ENCODE data around the gene GDPD1.

DNA sequence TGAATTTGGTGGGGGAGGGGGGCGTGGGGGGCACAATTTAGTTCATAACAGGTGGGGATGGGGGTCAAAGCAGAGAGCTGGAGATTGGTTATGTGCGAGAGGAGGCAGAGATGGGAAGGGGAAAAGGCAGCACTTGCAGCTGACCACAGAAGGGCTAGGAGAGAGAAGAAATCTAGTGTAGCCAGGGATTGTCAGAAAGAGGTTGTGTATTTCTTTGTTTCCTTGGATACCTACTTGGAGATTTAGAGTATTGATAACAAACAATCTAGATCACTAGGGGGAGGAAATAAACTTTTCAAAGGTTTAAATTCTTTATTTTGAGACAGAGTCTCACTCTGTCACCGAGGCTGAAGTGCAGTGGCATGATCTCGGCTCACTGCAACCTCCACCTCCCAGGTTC lies 64.0 kb downstream of the GDPD1 start:
- TF ChIP-seq, protein P1, sequence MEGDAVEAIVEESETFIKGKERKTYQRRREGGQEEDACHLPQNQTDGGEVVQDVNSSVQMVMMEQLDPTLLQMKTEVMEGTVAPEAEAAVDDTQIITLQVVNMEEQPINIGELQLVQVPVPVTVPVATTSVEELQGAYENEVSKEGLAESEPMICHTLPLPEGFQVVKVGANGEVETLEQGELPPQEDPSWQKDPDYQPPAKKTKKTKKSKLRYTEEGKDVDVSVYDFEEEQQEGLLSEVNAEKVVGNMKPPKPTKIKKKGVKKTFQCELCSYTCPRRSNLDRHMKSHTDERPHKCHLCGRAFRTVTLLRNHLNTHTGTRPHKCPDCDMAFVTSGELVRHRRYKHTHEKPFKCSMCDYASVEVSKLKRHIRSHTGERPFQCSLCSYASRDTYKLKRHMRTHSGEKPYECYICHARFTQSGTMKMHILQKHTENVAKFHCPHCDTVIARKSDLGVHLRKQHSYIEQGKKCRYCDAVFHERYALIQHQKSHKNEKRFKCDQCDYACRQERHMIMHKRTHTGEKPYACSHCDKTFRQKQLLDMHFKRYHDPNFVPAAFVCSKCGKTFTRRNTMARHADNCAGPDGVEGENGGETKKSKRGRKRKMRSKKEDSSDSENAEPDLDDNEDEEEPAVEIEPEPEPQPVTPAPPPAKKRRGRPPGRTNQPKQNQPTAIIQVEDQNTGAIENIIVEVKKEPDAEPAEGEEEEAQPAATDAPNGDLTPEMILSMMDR (IDR thresholded peaks at IDR 0.05), result no peak
- no peak for TF ChIP-seq ZNF138 (CRISPR knock-in tag; conservative IDR thresholded peaks at IDR 0.05)
- TF ChIP-seq, protein P2, sequence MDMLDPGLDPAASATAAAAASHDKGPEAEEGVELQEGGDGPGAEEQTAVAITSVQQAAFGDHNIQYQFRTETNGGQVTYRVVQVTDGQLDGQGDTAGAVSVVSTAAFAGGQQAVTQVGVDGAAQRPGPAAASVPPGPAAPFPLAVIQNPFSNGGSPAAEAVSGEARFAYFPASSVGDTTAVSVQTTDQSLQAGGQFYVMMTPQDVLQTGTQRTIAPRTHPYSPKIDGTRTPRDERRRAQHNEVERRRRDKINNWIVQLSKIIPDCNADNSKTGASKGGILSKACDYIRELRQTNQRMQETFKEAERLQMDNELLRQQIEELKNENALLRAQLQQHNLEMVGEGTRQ (CRISPR knock-in tag; IDR thresholded peaks at IDR 0.05), result no peak

All from WTC11 (cell line).